DLD1 (cell line): ENCODE data around the gene CACNA2D2.
"Not testable (repeated sequence)": the region's sequence is repeated elsewhere in the genome, so short reads cannot be mapped to it uniquely, and the experiment has no call there.

Experiments
- in situ Hi-C: cut with HindIII; loops from 2 replicates; pipeline ENCODE4 v1.10.0; 2017; ENCODE audit warnings: low sequenced_read_pairs

CACNA2D2 gene

DNA sequence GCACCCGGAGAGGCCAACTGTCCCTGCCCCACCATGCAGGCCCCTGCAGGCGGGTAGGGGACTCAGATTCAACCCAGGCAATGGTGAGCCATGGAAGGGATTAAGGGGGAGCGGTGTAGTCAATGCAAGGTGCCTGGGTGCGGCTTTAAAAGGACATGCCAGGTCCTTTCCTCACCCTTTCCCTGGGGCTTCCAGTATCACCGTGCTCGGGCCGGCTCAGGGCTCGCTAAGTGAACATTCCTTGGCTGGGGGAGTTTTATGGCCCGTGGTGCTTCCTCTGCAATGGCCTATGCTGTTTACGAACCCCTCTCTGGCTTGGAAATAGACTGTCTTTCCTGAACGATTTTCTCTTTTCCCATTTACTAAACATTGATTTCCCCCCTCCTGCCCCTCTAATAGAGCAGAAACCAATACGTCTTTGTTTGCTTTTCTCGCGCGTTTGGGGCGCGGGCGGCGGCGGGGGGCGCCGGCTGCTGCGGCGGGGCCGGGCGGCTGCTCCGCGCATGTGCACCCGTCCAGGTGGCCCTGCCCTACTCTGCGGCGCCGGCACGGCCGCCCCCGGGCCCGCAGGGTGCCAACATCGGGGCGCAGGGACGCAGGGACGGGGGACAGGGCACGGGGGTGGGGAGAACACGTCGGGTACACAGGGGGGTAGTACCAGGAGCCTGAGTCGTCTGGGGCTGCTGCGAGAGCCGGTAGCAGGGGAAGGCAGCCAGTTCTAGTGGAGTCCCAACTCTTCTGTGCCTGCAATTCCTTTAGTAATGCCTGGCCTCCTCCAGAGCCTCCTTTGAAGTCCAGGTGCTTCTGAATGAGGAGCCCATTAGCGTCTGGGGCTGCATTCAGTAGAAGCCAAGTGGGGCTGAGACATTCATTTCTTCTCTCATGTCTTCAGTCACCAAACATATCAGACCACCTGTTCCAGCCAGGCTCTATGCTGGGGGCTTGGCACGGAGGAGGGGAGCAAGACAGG, 26.9 kb upstream of the CACNA2D2 start:
- in situ Hi-C loops = loop anchor here (10.0 kb wide), 1 partner anchor 105 kb away; no protein-coding TSS in a partner anchor

DNA sequence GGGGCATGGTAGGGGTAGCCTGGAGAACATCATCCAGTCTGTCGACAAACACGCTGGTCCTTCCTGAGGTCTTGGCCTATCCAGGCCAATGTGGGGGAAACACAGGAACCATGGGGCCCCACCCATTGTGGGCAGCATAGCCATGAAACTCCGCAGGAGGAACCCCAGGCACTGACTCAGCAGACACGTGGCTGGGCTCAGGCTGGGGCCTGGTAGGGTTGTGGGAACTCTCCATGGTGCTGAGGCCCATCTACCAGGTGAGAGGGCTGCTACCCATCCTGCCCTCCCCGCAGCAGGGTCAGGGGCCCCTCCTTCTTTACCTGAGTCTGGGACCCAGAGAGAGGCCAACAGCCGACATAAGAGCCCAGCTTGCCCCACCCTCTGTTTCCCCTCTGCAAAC, 22.6 kb upstream of the CACNA2D2 start:
- in situ Hi-C loops = no loop called here

DNA sequence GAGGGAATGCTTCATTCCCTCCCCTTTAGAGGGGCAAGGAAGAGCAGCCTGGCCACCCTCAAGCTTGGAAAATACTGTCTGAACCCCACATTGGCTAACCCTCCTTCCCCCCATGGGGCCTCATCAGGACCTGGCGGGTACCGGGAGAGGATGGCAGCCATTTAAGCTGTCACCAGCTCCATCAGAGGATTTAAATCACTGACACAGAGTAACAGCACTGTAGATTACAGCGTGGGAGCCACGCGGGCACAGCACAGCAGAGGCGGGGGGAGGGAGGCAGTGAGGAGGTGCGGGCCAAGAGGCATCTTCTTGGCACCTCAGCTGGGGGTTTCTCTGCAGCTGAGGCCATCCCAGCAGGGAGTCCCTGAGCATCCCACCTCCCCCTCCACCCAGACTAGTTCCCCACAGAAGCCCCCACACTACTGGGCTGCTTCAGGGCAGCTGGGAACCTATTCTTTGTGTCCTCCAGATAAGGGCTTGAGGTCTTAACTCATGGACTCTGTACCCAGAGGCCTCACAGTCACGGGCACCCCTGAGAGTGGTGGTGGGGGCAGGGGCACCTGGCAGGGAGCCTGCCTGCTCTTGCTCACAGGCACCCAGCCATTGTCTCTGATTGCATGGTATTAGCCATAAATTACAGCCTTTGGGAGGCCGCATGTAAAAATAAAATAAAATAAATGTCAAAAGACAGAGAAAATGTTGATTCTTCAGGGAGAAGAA, 21.9 kb upstream of the CACNA2D2 start:
- in situ Hi-C loops = no loop called here

DNA sequence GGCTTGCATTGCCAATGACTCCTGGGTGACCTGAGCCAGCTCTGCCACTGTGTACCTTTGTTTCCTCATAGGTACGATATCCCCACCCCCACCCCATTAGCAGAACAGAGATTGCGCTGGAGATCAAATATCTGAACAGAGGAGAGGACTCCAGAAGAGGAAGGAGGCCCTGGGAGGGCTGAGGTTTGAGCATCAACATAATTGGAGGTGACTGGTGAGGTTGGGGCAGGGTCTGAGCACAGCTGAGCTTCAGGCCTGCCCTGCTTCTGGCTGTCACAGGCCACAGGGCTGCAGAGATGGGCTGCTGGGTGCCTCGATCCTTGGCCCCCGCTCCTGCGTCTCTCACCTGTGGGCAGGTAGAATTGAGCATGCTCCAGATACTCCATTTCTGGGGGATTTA, 21.3 kb upstream of the CACNA2D2 start:
- in situ Hi-C loops = no loop called here

DNA sequence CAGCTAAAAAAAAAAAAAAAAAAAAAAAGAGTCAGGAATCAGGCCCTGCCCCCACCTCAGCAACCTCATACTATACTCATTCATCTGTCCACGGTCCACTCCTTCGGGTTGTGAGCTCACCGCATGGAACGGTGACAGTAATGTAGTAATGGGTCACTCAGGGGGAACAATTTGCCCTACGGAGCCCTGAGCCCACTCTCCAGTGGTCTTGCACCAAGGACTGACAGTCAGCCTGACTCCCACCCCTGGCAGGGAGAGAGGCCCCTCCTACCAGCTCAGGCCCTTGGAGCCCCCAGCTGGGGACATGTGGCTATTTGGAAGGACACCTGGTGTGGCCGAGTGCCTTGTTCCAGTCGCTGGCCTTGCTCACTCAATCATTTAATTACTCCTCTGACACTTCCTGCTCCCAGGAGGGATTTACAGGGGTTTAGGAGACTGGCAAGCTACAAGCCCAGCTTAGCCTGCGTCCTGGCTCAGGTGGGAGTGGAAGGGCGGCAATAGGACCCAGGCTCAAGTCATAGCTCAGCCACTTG, 19.9 kb upstream of the CACNA2D2 start:
- in situ Hi-C loops = no loop called here

DNA sequence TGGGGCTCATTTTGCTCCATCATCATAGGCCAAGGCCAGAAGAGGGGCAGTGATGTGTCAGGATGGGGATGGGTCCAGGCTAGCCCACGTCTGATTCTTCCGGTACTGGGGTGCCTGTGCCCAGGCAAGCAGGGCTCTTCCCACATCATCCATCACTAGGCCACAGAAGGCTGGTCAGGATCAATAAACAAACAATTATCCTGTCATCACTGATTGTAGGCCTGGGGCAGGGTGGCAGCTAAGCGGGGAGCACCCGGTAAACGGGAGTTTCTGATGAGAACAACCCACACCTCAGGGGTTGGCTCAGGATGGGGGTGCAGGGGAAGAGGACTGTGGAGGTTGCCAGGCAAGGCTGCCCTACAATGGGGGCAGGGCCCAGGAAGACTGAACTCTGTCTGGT, 18.1 kb upstream of the CACNA2D2 start:
- in situ Hi-C loops = no loop called here

DNA sequence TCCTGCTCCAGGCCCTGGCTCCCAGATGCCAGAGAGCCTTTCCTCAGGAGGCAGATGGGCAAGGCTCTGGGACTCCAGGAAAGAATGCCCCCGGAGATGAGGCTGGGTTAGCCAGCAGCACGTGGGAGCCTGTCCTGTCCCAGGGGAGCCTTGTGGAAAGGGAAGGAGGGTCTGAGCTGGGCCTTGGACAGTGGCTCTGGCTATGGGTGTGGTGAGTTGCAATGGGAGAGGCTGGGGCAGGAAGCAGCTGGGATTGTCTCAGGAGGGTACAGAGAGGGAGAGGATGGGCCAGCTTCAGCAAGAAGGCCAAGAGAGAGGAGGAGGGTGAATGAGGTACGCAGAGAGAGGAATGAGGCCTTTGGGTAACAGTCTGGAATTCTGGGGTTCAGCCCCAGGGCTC, 17.4 kb upstream of the CACNA2D2 start:
- in situ Hi-C loops = no loop called here

DNA sequence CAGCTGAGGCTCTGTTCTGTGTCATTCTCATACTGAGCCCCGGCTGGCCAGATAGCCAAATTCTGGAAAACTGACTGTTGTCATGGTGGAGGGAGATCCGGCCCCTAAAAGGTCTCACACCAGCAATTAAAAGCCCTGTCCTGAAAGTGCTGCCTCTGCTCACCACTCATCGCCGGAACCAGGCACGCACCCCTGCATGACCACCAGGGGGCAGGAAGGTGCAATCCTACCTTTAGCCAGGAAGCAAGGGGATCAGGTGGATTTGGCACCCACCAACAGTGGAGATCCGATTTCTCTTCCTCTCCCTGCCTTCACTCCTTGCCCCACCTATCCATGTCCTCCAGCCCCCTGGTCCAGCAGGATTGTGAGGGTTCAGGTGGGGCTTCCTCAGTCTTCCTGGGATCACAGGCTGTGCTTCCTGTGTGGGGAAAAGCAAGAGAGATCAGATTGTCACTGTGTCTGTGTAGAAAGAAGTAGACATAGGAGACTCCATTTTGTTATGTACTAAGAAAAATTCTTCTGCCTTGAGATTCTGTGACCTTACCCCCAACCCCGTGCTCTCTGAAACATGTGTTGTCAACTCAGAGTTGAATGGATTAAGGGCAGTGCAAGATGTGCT, 16.1 kb upstream of the CACNA2D2 start:
- in situ Hi-C loops = no loop called here

DNA sequence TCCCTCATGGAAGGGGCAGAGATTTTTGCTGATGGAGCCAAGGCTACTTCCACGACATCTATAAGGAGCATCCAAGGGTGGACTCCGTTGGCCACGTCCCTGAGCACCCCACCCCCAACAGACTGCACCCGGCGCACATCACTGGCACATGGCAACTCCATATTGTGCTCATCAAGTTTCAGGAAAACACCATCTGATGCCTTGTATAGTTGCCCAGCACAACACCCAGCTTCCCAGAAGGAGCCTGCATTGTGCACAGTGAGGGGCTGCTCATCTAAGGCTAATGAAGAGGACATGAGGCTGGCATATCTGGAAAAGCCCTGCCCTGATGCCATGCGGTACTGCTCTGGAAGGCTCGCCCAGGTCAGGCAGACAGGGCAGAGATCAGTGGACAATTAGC, 15.0 kb upstream of the CACNA2D2 start:
- in situ Hi-C loops = no loop called here

DNA sequence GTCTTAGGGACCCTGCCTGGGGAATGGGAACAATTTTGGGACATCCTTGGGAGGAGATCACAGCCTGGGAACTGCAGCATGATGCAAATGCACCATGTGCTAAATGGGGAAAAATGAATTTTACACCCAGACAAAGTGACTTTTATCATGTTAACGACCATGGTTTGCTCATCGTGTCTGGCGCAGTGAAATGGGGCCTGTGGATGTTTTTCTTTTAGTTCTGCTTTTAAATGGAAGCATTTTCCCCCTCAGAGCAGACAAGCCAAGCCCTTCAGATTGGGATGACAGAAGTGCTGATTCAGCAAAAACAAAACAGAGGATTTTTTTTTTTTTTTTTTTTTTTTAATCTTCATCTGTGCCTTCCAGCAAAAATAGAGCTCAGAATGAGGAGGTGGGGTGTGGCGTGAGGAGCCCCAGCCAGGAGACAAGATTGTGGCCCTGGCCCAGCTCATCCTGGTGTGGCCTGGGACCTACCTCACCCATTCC, 14.3 kb upstream of the CACNA2D2 start:
- in situ Hi-C loops = no loop called here

DNA sequence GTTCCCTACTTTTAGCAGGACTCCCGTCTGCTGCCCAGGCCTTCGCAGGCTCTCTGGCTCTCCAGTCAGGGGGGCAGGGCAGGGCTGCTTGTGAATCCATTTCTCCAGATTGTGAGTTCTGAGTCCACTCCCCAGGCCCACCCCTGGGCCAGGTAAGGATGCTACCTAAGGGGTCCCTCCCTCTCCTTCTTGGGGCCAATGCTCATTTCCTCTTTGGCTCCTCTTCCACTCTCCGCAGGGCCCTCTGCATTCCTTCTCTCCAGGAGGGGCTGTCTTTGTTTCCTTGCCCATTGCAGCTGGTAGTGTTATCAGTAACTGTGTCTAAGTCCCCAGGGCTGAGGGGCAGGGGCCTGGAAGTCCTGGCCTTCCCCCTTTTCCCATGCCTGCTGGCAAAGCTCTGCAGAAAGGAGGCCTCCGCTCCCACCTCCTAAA, 13.0 kb upstream of the CACNA2D2 start:
- in situ Hi-C loops = no loop called here

DNA sequence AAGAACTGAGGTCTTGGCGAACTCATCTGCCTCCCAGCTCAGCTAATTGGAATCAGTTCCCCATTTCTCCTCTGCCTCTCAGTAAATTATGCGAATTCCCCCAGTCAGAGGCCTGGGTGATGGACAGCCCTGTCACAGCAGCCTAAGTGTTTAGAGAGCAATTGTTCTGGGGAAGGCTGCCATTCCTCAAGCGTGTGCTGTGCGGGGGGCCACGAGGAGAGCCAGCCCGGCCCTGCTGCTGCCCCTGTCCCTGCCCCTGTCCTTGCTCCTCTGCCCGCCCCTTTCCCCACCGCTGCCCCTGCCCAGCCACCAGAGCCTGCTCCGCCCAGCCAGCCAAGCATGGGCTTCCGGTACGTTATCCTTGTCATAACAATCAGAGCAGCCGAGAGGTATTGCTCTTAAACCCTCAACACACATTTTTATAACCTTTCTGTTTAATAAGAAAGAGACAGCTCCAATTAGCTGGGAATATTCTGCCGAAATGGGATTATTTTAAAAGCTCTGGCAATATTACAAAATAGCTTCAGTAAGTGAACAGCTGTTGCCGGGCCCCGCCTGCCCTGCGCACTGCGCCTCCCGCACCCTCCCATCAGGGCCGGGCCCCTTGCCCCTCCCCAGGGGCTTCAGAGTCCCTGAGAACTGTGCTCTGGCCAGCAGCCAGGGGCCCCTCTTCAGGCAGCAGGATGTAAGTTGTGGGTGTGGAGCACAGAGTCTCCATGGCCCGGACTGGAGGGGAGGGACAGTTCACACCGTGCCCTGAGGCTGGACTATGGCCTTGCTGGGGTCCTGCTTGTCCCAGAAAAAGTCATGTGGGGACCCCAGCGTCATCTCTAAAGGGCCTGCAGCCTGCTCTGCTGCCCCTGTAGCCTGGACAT, 12.4 kb upstream of the CACNA2D2 start:
- in situ Hi-C loops = no loop called here

DNA sequence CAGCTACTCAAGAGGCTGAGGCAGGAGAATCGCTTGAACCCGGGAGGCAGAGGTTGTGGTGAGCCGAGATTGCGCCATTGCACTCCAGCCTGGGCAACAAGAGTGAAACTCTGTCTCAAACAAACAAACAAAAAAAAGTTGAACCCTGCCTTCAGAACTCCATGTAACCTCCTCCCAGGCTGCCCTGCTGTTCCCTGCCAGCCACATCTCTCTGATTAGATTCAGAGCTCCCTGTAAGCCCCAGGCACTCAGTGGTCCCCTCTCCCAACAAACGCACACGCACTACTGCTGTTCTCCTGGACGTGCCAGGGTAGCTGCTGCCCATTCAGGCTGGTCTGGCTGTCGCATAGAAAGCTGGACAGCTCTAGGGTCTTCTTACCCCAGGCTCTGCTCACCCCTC, 9.5 kb upstream of the CACNA2D2 start:
- in situ Hi-C loops = not testable (repeated sequence)

DNA sequence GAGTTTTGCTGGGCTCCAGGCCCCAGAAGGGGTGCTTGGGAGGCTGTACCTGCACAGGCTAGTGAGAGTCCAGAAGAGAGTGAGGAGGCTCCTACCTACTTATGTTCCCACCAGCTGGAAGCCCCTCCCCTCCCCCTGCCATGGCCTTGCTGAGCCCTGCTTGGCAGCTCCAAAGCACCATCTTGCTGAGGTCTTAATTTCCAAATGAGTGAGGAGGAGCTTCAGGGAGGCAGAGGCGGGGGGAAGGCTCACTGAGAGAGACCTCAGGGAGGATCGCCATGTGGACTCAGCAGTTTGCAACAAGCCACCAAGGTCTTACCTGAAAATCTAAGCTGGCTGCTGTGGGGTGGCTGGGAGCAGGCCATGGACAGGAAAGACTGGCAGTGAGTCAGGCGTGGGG, 8.7 kb upstream of the CACNA2D2 start:
- in situ Hi-C loops = no loop called here

DNA sequence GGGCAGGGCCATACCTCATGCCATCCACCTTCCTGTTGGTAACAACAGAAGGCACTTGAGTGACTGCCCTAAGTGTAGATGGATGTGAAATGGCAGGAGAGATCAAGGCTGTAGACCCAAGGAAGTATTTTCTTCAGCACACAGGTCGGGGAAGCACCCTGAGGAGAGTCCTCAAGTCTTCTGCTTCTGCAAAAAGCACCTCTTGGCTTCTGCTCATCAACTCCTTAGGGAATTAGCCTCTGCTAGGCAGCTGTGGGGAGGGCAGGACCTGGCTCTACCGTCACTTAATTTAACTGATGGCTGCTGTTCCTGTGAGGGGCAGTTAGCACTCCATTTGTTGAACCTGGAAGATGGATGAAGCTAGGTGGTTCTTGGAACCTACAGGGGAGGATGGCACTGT, 6.9 kb upstream of the CACNA2D2 start:
- in situ Hi-C loops = no loop called here

DNA sequence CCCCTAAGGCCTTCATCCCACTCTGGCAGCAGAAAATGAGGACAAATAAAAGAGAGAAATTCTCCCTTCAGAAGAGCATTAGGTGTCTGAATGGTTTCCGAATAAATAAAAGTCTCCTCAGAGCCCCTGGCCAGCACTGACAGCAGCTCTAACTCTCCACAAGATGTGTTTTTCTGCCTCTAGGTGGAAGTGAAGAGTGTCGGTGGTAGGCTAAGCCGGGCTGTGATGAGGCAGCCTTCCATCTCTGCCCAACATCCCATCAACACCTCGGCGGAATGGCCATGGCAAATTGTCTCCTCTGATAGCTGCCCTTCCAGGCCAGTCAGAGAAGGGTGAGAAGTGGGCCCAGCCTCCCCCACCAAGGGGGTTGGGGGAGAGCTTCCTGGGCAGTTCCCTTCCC, 6.3 kb upstream of the CACNA2D2 start:
- in situ Hi-C loops = no loop called here

DNA sequence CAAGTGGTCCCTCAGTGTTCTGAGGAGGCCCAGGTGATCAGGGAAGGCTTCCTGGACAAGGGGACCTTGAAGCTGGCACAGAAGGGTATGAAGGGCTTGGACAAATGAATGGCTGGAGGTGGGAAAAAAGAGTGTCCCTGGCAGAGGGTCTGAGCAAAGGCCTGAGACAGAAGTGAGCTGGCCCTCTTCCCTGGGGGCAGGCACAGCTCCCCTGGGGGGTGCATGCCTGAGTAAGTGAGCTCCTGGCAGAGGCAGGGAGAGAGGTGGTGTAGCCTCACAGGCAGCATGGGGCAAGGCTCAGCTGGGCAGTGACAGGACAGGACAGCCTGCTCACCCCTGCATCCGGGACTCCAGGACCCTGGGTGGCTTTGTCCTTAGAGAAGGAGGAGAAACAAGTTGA, 5.4 kb upstream of the CACNA2D2 start:
- in situ Hi-C loops = no loop called here

DNA sequence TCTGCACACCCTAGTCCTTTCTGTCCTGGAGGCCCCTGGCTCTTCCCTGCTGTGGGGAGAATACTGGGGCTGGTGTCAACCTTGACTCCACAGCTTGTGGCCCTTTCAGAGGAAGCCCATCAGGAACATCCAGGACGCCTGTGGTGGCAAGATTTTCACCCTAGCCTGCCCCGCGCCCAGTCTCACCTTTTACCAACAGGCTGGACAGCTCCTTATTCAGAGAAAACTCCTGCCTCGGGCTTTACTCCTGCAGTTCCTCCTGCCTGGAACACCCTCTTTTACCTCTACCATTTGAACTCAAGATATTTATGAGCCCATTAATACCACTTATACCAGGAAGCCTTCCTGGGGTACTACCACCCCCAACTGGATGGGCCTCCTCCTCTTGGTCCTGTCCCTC, 2.7 kb upstream of the CACNA2D2 start:
- in situ Hi-C loops = no loop called here

DNA sequence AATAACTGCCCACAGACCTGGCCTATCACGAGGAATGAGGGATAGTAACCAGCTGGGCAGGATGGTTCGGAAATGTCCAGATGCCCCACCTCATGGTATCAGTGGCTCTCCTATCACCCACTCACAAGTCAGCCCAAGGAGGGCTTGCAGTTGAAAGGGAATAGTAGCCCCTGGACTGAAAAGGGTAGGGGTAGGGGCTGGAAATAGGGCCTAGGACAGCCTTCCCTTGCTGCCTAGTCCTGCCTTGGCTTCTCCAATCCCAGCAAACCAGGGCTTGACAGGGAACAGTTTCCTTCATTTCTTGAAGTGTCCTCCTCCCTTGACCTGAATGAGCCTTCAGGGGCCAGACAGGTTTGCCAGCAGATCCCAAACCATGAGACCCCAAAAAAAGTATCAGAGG, 1.2 kb upstream of the CACNA2D2 start:
- in situ Hi-C loops = no loop called here
